ENCODE data around the gene CTTNBP2. TPM values are rescaled to one million over a fixed set of nuclear protein-coding genes. Genes with fewer than 3 reads are reported as not detected.
A peak's percentile ranks its signal among the peaks of the same experiment; 100 is the strongest.

CTTNBP2 gene
- total RNA-seq, 1 experiment from 2014 or later: 8.7 TPM

DNA sequence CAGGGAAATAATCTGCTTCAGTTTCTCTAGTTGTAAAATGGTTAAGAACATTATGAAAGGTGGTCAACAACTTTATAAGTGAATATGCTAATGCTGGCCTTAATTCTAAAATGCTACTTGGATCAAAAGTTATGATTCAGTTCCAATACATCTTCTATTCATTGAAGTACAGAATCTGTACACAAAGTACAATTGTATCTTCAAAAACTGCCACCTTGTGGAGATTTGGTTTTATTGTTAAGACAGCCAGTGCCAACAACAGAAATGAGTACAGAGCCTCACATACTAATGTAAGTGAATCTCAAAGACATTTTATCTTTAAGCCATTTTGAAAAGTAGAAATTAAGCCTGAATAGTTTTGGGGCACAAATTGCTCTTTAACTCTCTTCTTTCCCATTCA is 199.4 kb downstream of the CTTNBP2 start:
- no peak for DNase-seq
- H3K36me3 ChIP-seq (replicated peaks; ENCODE audit: control insufficient read depth, insufficient read depth, low read length): no peaks in the 10 kb centered on the region
- H3K27me3 ChIP-seq (ENCODE audit: control insufficient read depth, insufficient read depth, low read length): no peaks in the 10 kb centered on the region
- no peak overlapping the region for H3K4me3 ChIP-seq (ENCODE audit: insufficient read depth, low read depth, low read length)

DNA sequence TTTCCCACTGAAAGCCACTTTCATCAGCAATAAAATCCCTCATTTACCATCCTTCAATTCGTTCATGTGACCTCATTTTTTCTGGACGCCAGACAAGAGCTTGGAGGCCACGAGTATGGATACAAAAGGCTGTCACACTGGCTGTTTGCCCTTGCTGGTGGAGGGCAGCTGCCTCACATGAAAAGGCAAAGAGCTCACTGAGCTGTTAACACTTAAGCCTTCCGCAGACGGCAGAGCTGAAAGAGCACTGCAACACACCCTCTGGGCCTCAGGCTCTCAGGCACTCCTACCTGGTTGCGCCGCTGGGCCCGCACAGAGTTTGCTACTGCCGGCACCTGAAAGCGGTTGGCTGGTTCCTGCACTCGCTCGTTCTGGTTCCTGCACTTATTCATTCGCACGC is 199.9 kb downstream of the CTTNBP2 start:
- H3K4me3 ChIP-seq (ENCODE audit: insufficient read depth, low read depth, low read length): peak overlapping the region; percentile 33
- H3K36me3 ChIP-seq (replicated peaks; ENCODE audit: control insufficient read depth, insufficient read depth, low read length): no peaks in the 10 kb centered on the region
- DNase-seq: peak; percentile 13
- H3K27me3 ChIP-seq (ENCODE audit: control insufficient read depth, insufficient read depth, low read length): no peaks in the 10 kb centered on the region

DNA sequence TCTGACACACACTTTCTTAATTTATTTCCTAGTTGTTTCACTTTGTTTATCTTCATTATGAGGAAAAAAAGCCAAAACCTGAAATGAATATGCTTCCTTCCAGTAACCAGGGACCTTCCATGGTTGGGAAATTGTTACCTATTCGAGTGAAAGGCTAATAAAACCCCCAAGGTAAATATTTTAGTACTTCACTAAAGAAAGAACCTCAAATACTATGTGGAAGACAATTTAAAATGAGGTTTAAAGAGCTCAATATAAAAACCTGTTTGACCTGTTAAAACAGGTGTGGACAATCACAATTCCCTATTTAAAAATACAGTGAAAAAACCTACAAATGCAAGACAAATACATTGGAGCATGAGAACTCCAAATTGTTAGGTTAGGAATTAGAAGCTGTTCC is 200.8 kb downstream of the CTTNBP2 start:
- DNase-seq: no peak
- no peaks in the 10 kb centered on the region for H3K27me3 ChIP-seq (ENCODE audit: control insufficient read depth, insufficient read depth, low read length)

DNA sequence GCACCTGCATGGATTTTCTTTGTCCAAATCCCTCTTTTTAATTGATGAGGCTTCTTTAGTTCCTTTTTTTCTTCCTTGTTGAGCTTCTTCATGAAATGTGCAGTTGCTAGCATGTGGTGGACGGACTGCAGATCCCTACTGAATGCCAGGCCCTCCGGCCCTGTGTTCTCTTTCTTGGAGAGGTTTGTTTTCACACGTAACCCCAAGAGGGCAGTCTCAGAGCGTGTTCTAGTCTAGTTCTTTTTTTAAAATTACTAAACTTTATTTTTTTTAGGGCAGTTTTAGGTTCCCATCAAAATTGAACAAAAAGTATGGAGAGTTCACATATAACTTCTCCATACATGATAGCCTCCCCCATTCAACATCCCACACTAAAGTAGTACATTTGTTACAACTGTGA is 203.4 kb downstream of the CTTNBP2 start:
- H3K27me3 ChIP-seq (ENCODE audit: control insufficient read depth, insufficient read depth, low read length): no peaks in the 10 kb centered on the region
- peak; percentile 11 for DNase-seq
- H3K36me3 ChIP-seq (replicated peaks; ENCODE audit: control insufficient read depth, insufficient read depth, low read length): no peaks in the 10 kb centered on the region
- H3K4me3 ChIP-seq (ENCODE audit: insufficient read depth, low read depth, low read length): no peak overlapping the region

More for the DNA sequence above, 200.8 kb downstream of the CTTNBP2 start:
- H3K4me3 ChIP-seq (ENCODE audit: insufficient read depth, low read depth, low read length): no peak overlapping the region
- H3K36me3 ChIP-seq (replicated peaks; ENCODE audit: control insufficient read depth, insufficient read depth, low read length): no peaks in the 10 kb centered on the region

DNA sequence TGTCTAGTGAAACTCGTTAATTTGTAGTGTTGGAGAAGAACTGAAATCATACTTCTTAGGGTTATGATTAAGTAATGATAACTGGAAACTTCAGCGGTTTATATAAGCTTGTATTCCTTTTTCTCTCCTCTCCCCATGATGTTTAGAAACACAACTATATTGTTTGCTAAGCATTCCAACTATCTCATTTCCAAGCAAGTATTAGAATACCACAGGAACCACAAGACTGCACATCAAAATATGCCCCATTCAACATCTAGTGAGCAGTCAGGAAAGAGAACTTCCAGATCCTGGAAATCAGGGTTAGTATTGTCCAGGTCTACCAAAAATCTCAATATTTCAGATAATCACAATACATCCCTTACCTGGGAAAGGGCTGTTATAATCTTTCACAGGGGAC is 205.8 kb downstream of the CTTNBP2 start:
- H3K27me3 ChIP-seq (ENCODE audit: control insufficient read depth, insufficient read depth, low read length): no peaks in the 10 kb centered on the region
- H3K4me3 ChIP-seq (ENCODE audit: insufficient read depth, low read depth, low read length): no peak overlapping the region
- no peak for DNase-seq
- H3K36me3 ChIP-seq (replicated peaks; ENCODE audit: control insufficient read depth, insufficient read depth, low read length): no peaks in the 10 kb centered on the region

DNA sequence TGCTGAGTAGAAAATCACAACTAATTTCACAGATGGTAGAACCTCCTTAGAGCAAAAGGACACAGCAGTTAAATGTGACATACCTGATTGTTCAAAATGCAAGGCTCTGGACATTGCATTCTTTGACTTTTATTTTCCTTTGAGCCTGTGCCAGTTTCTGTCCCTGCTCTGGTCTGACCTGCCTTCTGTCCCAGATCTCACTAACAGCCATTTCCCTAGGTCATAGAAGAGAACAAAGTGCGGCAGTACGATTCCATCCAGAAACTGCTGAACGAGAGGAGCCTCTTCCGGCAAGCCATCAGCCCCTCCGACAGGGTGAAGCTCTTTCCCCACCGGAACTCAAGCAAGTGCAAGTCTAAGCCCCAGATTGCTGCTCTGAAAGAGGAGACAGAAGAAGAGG is 206.6 kb downstream of the CTTNBP2 start:
- H3K36me3 ChIP-seq (replicated peaks; ENCODE audit: control insufficient read depth, insufficient read depth, low read length): no peaks in the 10 kb centered on the region
- H3K4me3 ChIP-seq (ENCODE audit: insufficient read depth, low read depth, low read length): no peak overlapping the region
- no peaks in the 10 kb centered on the region for H3K27me3 ChIP-seq (ENCODE audit: control insufficient read depth, insufficient read depth, low read length)
- no peak for DNase-seq

DNA sequence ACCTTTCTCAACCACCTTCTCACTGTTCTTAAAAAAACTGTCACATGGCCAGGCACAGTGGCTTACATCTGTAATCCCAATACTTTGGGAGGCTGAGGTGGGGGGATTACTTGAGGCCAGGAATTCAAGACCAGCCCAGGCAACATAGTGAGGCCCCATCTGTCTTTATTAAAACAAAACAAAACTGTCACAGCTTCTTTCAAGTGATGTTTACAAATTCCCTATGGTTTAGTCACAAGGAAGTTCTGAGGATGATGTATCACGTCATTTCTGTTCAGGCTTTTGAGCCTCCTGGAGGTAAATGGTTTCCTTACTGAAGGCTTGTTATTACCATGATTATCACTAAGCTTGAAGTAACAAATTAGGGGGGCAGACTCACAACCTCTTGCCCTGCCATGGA is 207.2 kb downstream of the CTTNBP2 start:
- no peak for DNase-seq
- Histone ChIP-seq H3K36me3 (replicated peaks; ENCODE audit: control insufficient read depth, insufficient read depth, low read length) (no peaks in the 10 kb centered on the region), H3K4me3 (ENCODE audit: insufficient read depth, low read depth, low read length) (no peak overlapping the region), H3K27me3 (ENCODE audit: control insufficient read depth, insufficient read depth, low read length) (no peaks in the 10 kb centered on the region)

DNA sequence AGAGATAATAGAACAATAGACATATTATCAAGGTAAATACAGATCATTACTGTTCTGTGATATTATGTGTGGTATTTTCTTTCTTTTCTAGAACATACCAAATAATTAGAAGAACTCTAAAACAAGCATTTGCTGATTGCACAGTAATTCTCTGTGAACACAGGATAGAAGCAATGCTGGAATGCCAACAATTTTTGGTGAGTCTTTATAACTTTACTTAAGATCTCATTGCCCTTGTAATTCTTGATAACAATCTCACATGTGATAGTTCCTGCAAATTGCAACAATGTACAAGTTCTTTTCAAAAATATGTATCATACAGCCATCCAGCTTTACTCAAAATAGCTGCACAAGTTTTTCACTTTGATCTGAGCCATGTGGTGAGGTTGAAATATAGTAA is 207.9 kb downstream of the CTTNBP2 start:
- H3K4me3 ChIP-seq (ENCODE audit: insufficient read depth, low read depth, low read length): no peak overlapping the region
- no peaks in the 10 kb centered on the region for H3K36me3 ChIP-seq (replicated peaks; ENCODE audit: control insufficient read depth, insufficient read depth, low read length)
- DNase-seq: no peak
- no peaks in the 10 kb centered on the region for H3K27me3 ChIP-seq (ENCODE audit: control insufficient read depth, insufficient read depth, low read length)

DNA sequence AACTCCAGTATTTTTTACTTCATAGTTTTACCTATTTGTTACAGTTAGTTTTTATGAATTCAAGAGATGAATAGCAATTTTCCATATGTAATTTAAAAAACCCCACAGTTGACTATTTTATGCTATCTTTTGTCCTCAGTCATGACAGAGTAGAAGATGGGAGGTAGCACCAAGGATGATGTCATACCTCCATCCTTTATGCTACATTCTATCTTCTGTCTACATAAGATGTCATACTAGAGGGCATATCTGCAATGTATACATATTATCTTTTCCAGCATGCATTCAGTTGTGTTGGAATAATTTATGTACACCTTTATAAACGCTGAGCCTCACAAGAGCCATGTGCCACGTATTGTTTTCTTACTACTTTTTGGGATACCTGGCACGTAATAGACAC is 209.2 kb downstream of the CTTNBP2 start:
- no peak overlapping the region for H3K4me3 ChIP-seq (ENCODE audit: insufficient read depth, low read depth, low read length)
- no peaks in the 10 kb centered on the region for H3K27me3 ChIP-seq (ENCODE audit: control insufficient read depth, insufficient read depth, low read length)
- no peaks in the 10 kb centered on the region for H3K36me3 ChIP-seq (replicated peaks; ENCODE audit: control insufficient read depth, insufficient read depth, low read length)
- no peak for DNase-seq

DNA sequence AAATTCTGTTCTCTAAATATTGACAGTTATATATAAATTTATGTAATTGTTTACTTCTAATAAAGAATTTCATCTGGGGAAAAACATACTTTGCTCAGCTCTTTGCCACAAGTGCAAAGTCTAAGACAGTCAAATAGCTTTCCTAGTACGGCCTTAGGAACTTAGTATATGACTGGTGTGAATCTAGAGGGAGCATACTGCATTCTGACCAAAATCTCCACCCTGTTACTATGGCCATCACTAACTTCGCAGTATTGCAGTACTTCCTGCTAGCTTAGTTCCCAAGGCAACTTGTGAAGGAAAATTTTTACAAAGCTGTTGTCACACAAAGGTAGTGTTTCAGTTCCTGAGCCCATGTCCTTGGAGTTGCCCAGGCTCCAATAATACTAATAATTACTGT is 211.9 kb downstream of the CTTNBP2 start:
- Histone ChIP-seq H3K27me3 (ENCODE audit: control insufficient read depth, insufficient read depth, low read length) (no peaks in the 10 kb centered on the region), H3K4me3 (ENCODE audit: insufficient read depth, low read depth, low read length) (no peak overlapping the region), H3K36me3 (replicated peaks; ENCODE audit: control insufficient read depth, insufficient read depth, low read length) (no peaks in the 10 kb centered on the region)
- no peak for DNase-seq

Data from H7 (cell line).